H1 (cell line): Measurements from ENCODE around the gene TXNL4B. TPM values are rescaled to one million over a fixed set of nuclear protein-coding genes. Genes with fewer than 3 reads are reported as not detected.

Source experiments
- CBX8 ChIP-seq: fragments of 300-800, 300-1000 bp; sonication (generic); IDR thresholded peaks from 2 replicates; pipeline ENCODE4 v1.7.1; 2016; ENCODE audit warnings: low read depth, low read length, borderline replicate concordance
- HDAC6 ChIP-seq: IDR thresholded peaks from one replicate; pipeline ENCODE4 v1.7.1; 2012; ENCODE audit warnings: low read depth, mild to moderate bottlenecking, inconsistent platforms, low read length, moderate library complexity
- NRF1 ChIP-seq: IDR thresholded peaks from 2 replicates; pipeline ENCODE4 v1.6.1; 2011; ENCODE audit warnings: mild to moderate bottlenecking, low read depth, low read length, improper control_type of control experiment
- TBP ChIP-seq: IDR thresholded peaks from 2 replicates; pipeline ENCODE4 v1.6.1; 2011; ENCODE audit warnings: low read depth, low read length, improper control_type of control experiment
- polyA plus RNA-seq, 7 experiments: library from polyadenylated mRNA; depleted of rRNA in 3 of 7; stranded (reverse) in 5 of 7; unstranded in 2 of 7; fragments of >200 nt in 5 of 7; fragments of 200-250 nt in 2 of 7; gene quantifications; 1 replicate in 5 of 7; 2 replicates in 1 of 7; 4 replicates in 1 of 7; pipeline versions ENCODE4 v1.2.1 to v1.2.3, GENCODE V29; 2011 to 2013; ENCODE audit warnings: missing spikeins in 2 of 7, mixed read lengths in 2 of 7
- total RNA-seq: library from RNA; stranded (reverse); fragmentation: NEBNext Ultra II Directional; extraction: Animal tissue kit (Norgen Biotek cat#: 25700); gene quantifications from 2 replicates; pipeline ENCODE4 v1.2.1, GENCODE V29; 2021
- TF ChIP-seq, protein P1 (sequence below): IDR thresholded peaks from 2 replicates; pipeline ENCODE4 v1.6.1; 2012; ENCODE audit warnings: inconsistent platforms

TXNL4B gene
- total and polyA plus RNA-seq, 2 of the 8 experiments (the other 6 are each of a cell fraction or from before 2014, with no cell fraction given) = 6.7 to 10.6 TPM

DNA sequence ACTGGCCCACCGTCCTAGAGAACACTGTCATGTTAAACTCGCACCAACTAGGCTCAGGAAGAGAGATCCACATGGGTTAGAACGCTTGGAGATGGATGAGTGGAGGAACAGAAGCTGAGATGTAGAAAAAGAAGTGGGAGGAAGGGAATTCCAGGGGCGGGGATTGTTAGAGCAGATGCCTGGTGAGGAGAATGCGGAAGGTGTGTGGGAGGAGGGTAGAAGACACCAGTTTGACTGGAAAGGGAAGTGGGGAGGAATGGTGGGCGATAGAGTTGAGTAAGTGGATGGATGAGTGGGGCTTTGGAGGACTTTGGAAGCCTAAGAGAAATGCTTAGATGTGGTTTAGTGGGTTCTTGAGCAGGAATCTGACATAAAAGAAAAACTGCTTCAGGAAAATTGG lies 37.6 kb upstream of the TXNL4B start (continued):
- TF ChIP-seq, protein P1, sequence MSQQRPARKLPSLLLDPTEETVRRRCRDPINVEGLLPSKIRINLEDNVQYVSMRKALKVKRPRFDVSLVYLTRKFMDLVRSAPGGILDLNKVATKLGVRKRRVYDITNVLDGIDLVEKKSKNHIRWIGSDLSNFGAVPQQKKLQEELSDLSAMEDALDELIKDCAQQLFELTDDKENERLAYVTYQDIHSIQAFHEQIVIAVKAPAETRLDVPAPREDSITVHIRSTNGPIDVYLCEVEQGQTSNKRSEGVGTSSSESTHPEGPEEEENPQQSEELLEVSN = no peak
- TF ChIP-seq NRF1 = no peak
- no peak for TF ChIP-seq CBX8
- TF ChIP-seq HDAC6 = no peak
- no peak for TF ChIP-seq TBP
- TF ChIP-seq, all 59 proteins: peak for 0
